Endothelial cell (in vitro differentiated cells): ENCODE results near the gene SETSIP. TPM values are rescaled to one million over a fixed set of nuclear protein-coding genes. Genes with fewer than 3 reads are reported as not detected.

Experiments used
- DNase-seq: peaks from one replicate; pipeline ENCODE4 v3.0.0; 2021; ENCODE audit warnings: low spot score
- H3K27ac Mint-ChIP-seq: one replicate; pipeline ENCODE4 v1.8.0; 2021; ENCODE audit warnings: mixed read lengths, inconsistent platforms; ENCODE audit not compliant: unreplicated experiment
- H3K27me3 Mint-ChIP-seq: one replicate; pipeline ENCODE4 v1.8.0; 2021; ENCODE audit warnings: mild to moderate bottlenecking, moderate library complexity, mixed read lengths, inconsistent platforms; ENCODE audit not compliant: unreplicated experiment
- H3K36me3 Mint-ChIP-seq: one replicate; pipeline ENCODE4 v1.8.0; 2021; ENCODE audit warnings: mild to moderate bottlenecking, low read depth, mixed read lengths, inconsistent platforms; ENCODE audit not compliant: unreplicated experiment
- H3K4me1 Mint-ChIP-seq: one replicate; pipeline ENCODE4 v1.8.0; 2021; ENCODE audit warnings: mild to moderate bottlenecking, mixed read lengths, inconsistent platforms; ENCODE audit not compliant: unreplicated experiment
- H3K4me3 Mint-ChIP-seq: one replicate; pipeline ENCODE4 v1.8.0; 2021; ENCODE audit warnings: mild to moderate bottlenecking, mixed read lengths, inconsistent platforms; ENCODE audit not compliant: unreplicated experiment
- H3K9me3 Mint-ChIP-seq: one replicate; pipeline ENCODE4 v1.8.0; 2021; ENCODE audit warnings: mixed read lengths, inconsistent platforms; ENCODE audit not compliant: unreplicated experiment
- total RNA-seq: library from RNA; stranded (reverse); fragmentation: NEBNext Ultra II Directional; extraction: Animal tissue kit (Norgen Biotek cat#: 25700); gene quantifications from one replicate; pipeline ENCODE4 v1.2.1, GENCODE V29; 2021; ENCODE audit not compliant: unreplicated experiment
- TF ChIP-seq, protein P1 (sequence below): fragments of 200-600 bp; sonication (generic); IDR thresholded peaks from one replicate; pipeline ENCODE4 v1.5.0; 2021; ENCODE audit warnings: antibody characterized with exemption; ENCODE audit not compliant: unreplicated experiment

SETSIP gene
- total RNA-seq, 1 donor from 2014 or later, result 0.31 TPM

DNA sequence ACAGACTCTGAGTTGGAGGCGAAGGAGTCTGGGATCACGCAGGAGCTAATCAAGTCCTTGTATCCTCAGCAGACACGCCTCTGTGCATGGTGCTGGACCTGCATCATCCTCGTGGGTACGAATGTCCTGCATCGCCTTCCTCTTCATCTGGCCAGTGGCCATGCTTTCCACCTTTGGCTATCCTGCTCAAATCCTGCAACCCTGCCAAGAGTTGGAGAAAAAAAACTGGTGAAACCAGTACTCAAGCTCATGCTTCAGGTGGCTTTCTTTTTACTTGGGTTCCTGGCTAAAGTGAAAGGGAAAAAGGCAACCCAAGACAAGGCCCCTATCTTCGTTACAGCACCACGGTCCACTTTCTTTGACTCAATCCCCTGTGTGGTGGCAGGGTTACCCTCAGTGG is 8.9 kb downstream of the SETSIP start:
- no peak for DNase-seq
- Mint-ChIP-seq H3K36me3 (no peaks in the 10 kb centered on the region), H3K9me3 (no peaks in the 10 kb centered on the region), H3K4me1 (no peaks in the 10 kb centered on the region), H3K27ac (no peak overlapping the region), H3K4me3 (no peak overlapping the region), H3K27me3 (no peaks in the 10 kb centered on the region)
- TF ChIP-seq, protein P1, sequence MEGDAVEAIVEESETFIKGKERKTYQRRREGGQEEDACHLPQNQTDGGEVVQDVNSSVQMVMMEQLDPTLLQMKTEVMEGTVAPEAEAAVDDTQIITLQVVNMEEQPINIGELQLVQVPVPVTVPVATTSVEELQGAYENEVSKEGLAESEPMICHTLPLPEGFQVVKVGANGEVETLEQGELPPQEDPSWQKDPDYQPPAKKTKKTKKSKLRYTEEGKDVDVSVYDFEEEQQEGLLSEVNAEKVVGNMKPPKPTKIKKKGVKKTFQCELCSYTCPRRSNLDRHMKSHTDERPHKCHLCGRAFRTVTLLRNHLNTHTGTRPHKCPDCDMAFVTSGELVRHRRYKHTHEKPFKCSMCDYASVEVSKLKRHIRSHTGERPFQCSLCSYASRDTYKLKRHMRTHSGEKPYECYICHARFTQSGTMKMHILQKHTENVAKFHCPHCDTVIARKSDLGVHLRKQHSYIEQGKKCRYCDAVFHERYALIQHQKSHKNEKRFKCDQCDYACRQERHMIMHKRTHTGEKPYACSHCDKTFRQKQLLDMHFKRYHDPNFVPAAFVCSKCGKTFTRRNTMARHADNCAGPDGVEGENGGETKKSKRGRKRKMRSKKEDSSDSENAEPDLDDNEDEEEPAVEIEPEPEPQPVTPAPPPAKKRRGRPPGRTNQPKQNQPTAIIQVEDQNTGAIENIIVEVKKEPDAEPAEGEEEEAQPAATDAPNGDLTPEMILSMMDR, result no peak

DNA sequence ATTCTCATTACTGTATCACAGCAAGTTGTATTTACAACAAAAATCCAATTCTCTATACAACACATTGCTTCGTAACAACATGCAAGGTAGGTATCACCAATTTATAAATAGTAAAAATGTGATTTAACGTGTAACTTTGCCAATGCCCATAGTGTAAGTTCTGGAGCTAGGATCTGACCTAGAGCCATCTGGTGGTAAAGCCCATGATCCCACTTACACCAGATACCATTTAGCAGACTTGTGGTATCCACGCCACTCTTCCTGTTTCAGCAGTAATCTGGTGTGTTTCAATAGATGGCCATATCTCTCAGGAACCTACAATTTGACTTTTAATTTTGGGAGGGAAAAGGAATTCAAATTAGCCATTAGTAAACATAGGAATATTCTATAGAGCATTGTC is 10.2 kb downstream of the SETSIP start:
- H3K9me3 Mint-ChIP-seq, result no peaks in the 10 kb centered on the region

DNA sequence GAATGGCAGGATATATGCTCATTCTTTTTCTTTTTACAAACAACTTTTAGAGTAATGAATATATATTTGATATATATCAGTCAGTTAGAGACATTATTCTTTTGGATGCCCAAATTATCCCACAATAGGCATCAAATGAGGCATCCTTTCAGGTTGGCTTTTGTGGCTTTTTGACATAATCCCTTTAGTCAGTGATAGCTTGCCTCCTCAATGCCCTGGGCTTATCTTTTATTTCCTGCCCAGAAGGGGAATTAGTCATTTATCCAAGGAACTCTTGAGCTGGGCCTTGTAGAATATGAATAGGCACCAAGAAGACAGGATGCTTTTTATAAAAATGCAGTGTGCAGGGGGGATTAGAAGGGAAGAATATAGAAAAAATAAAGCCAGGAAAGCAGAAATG is 23.3 kb downstream of the SETSIP start:
- no peaks in the 10 kb centered on the region for H3K9me3 Mint-ChIP-seq
- H3K27ac Mint-ChIP-seq, result no peak overlapping the region
- no peak overlapping the region for H3K4me3 Mint-ChIP-seq
- peaks cover 4% of the 10 kb centered on the region for H3K4me1 Mint-ChIP-seq
- TF ChIP-seq, protein P1, result no peak
- DNase-seq, result no peak
- no peaks in the 10 kb centered on the region for H3K27me3 Mint-ChIP-seq
- H3K36me3 Mint-ChIP-seq, result no peaks in the 10 kb centered on the region

More for the DNA sequence above, 10.2 kb downstream of the SETSIP start:
- Mint-ChIP-seq H3K4me1 (no peaks in the 10 kb centered on the region), H3K27ac (no peak overlapping the region), H3K27me3 (no peaks in the 10 kb centered on the region), H3K36me3 (no peaks in the 10 kb centered on the region), H3K4me3 (no peak overlapping the region)
- TF ChIP-seq, protein P1, result no peak
- DNase-seq, result no peak

DNA sequence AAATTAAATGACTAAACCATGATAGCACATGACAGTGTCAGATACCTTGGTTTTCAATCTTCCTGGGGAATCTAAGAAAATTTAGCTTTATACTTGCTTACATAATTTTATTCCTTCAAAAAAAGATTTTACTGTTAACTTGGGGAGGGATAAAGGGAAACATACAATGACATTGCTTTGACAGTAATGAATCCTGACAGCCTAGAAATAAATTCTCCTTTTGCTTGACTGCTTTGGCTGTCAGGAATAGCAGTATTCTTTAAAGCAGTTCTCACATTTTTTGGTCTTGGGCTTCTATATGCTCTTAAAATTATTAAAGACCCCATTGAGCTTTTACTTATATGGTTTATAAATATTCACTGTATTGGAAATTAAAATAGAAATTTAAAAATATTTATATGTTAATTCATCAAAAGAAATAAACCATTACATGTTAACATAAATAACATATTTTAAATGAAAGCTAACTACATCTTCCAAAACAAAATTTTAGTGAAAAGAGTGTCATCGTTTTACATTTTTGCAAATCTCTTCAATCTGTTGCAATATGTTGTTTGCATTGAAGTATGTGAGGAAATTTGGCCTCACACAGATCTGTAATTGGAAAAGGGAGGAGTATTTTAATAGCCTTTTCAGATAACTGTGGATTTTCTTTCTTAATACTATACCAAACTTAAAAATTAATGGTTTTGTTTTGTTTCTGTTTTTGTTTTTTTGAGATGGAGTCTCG is 29.3 kb downstream of the SETSIP start:
- H3K36me3 Mint-ChIP-seq, result no peaks in the 10 kb centered on the region
- peaks cover 4% of the 10 kb centered on the region for H3K4me1 Mint-ChIP-seq
- H3K27me3 Mint-ChIP-seq, result no peaks in the 10 kb centered on the region
- TF ChIP-seq, protein P1, result no peak
- H3K4me3 Mint-ChIP-seq, result no peak overlapping the region
- no peak for DNase-seq
- no peak overlapping the region for H3K27ac Mint-ChIP-seq
- H3K9me3 Mint-ChIP-seq, result no peaks in the 10 kb centered on the region

DNA sequence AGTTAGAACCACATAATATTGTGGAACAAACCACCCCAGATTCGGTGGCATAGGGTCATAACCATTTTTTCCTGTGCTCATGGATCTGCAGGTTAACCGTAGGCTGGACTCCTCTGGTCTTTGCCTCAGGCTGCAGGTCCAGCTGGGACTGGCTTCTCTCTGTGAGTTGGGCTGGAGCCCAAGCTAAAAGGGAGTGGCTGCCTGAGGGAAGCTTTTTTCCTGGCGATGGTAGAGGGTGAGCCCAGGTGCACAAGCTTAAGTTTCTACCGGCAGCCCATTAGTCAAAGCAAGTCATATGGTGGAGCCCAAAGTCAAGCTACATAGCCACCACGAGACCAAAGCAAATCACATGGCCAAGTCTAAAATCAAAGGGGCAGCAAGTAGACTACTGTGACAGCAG is 31.6 kb downstream of the SETSIP start:
- H3K27me3 Mint-ChIP-seq, result no peaks in the 10 kb centered on the region
- TF ChIP-seq, protein P1, result no peak
- no peak overlapping the region for H3K27ac Mint-ChIP-seq
- H3K4me3 Mint-ChIP-seq, result no peak overlapping the region
- no peaks in the 10 kb centered on the region for H3K9me3 Mint-ChIP-seq
- DNase-seq, result no peak
- no peaks in the 10 kb centered on the region for H3K36me3 Mint-ChIP-seq
- no peaks in the 10 kb centered on the region for H3K4me1 Mint-ChIP-seq
